HEK293 (cell line): ENCODE results near the gene SPATA6L.

Source experiments
- CTCF ChIA-PET: fragments of 350-600 bp; formaldehyde crosslinking; extraction: SDS; loops from one replicate; lab custom pipeline; 2021; ENCODE audit warnings: antibody characterized with exemption; lab: Yijun Ruan, JAX
- POLR2A ChIA-PET: fragments of 300-600 bp; formaldehyde crosslinking; extraction: SDS; loops from one replicate; lab custom pipeline; 2020; ENCODE audit warnings: antibody characterized with exemption, inconsistent platforms; lab: Yijun Ruan, JAX
- H3K27ac ChIP-seq: fragments of 200-500 bp; sonication (Bioruptor generic); 2 replicates; pipeline ENCODE4 v1.5.1; 2014; ENCODE audit warnings: low read depth, low read length, control low read depth, inconsistent platforms; ENCODE audit errors: extremely low read depth
- H3K36me3 ChIP-seq, 2 experiments: fragments of 200-500 bp in 1 of 2; sonication (Bioruptor generic) in 1 of 2; 1 replicate in 1 of 2; 2 replicates in 1 of 2; pipeline ENCODE4 v1.5.1; 2014 to 2017; ENCODE audit warnings: inconsistent platforms in 2 of 2, low read length in 2 of 2; ENCODE audit not compliant: control insufficient read depth in 2 of 2, insufficient read depth in 1 of 2
- H3K4me1 ChIP-seq: fragments of 200-500 bp; sonication (Bioruptor generic); 2 replicates; pipeline ENCODE4 v1.5.1; 2014; ENCODE audit warnings: mild to moderate bottlenecking, low read length, inconsistent platforms; ENCODE audit not compliant: control insufficient read depth, insufficient read depth
- H3K4me3 ChIP-seq: 2 replicates; pipeline ENCODE4 v1.5.1; 2011; ENCODE audit warnings: low read depth, mild to moderate bottlenecking, control low read depth, low read length, moderate library complexity
- H3K9me3 ChIP-seq: fragments of 200-500 bp; sonication (Bioruptor generic); 2 replicates; pipeline ENCODE4 v1.5.1; 2014; ENCODE audit warnings: low read depth, low read length, inconsistent platforms; ENCODE audit not compliant: control insufficient read depth, insufficient read depth
- GFI1B ChIP-seq: fragments of 450-650 bp; formaldehyde crosslinking; IDR thresholded peaks from 2 replicates; pipeline ENCODE4 v1.5.1; 2016; ENCODE audit warnings: missing biosample characterization, missing genetic modification characterization
- HOXD13 ChIP-seq: sonication (generic); formaldehyde crosslinking; IDR thresholded peaks from 2 replicates; pipeline ENCODE4 v1.8.0; 2022; ENCODE audit warnings: missing genetic modification reagents, borderline replicate concordance
- KLF16 ChIP-seq: fragments of 450-650 bp; formaldehyde crosslinking; IDR thresholded peaks from 2 replicates; pipeline ENCODE4 v1.5.1; 2017; ENCODE audit warnings: missing biosample characterization, missing genetic modification characterization
- OVOL3 ChIP-seq: fragments of 450-650 bp; formaldehyde crosslinking; IDR thresholded peaks from 2 replicates; pipeline ENCODE4 v1.5.1; 2016; ENCODE audit warnings: missing biosample characterization, missing genetic modification characterization
- PATZ1 ChIP-seq: fragments of 450-650 bp; formaldehyde crosslinking; IDR thresholded peaks from 2 replicates; pipeline ENCODE4 v1.5.1; 2016; ENCODE audit warnings: missing biosample characterization, missing genetic modification characterization
- REPIN1 ChIP-seq: fragments of 450-650 bp; formaldehyde crosslinking; IDR thresholded peaks from 2 replicates; pipeline ENCODE4 v1.5.1; 2017; ENCODE audit warnings: missing biosample characterization, missing genetic modification characterization, low read depth
- REST ChIP-seq: fragments of 450-650 bp; formaldehyde crosslinking; IDR thresholded peaks from 2 replicates; pipeline ENCODE4 v1.5.1; 2016; ENCODE audit warnings: missing biosample characterization, missing genetic modification characterization
- TSHZ1 ChIP-seq: fragments of 450-650 bp; formaldehyde crosslinking; IDR thresholded peaks from 2 replicates; pipeline ENCODE4 v1.5.1; 2016; ENCODE audit warnings: missing biosample characterization, missing genetic modification characterization, borderline replicate concordance
- ZIC2 ChIP-seq: fragments of 450-650 bp; formaldehyde crosslinking; IDR thresholded peaks from 2 replicates; pipeline ENCODE4 v1.5.1; 2016; ENCODE audit warnings: missing biosample characterization, missing genetic modification characterization
- ZNF114 ChIP-seq: fragments of 450-650 bp; formaldehyde crosslinking; IDR thresholded peaks from 2 replicates; pipeline ENCODE4 v1.5.0; 2017; ENCODE audit warnings: missing biosample characterization, missing genetic modification characterization
- ZNF324 ChIP-seq: fragments of 450-650 bp; formaldehyde crosslinking; IDR thresholded peaks from 2 replicates; pipeline ENCODE4 v1.5.1; 2016; ENCODE audit warnings: missing biosample characterization, missing genetic modification characterization
- ZNF366 ChIP-seq: fragments of 450-650 bp; formaldehyde crosslinking; conservative IDR thresholded peaks from 2 replicates; pipeline ENCODE4 v1.5.1; 2016; ENCODE audit warnings: missing biosample characterization, missing genetic modification characterization
- ZNF521 ChIP-seq: fragments of 450-650 bp; formaldehyde crosslinking; IDR thresholded peaks from 2 replicates; pipeline ENCODE4 v1.5.1; 2017; ENCODE audit warnings: missing biosample characterization, mild to moderate bottlenecking, missing genetic modification characterization
- ZNF610 ChIP-seq: fragments of 450-650 bp; formaldehyde crosslinking; IDR thresholded peaks from 2 replicates; pipeline ENCODE4 v1.5.1; 2016; ENCODE audit warnings: missing biosample characterization, missing genetic modification characterization, borderline replicate concordance
- ZNF623 ChIP-seq: fragments of 450-650 bp; formaldehyde crosslinking; IDR thresholded peaks from 2 replicates; pipeline ENCODE4 v1.5.1; 2016; ENCODE audit warnings: missing biosample characterization, missing genetic modification characterization
- ZNF629 ChIP-seq: fragments of 450-650 bp; formaldehyde crosslinking; IDR thresholded peaks from 2 replicates; pipeline ENCODE4 v1.5.1; 2017; ENCODE audit warnings: missing biosample characterization, missing genetic modification characterization
- ZNF664 ChIP-seq: fragments of 450-650 bp; formaldehyde crosslinking; IDR thresholded peaks from 2 replicates; pipeline ENCODE4 v1.5.1; 2016; ENCODE audit warnings: missing biosample characterization, missing genetic modification characterization
- ZNF768 ChIP-seq: fragments of 450-650 bp; formaldehyde crosslinking; IDR thresholded peaks from 2 replicates; pipeline ENCODE4 v1.5.1; 2018; ENCODE audit warnings: missing biosample characterization, mild to moderate bottlenecking, missing genetic modification characterization
- ZNF837 ChIP-seq: fragments of 450-650 bp; formaldehyde crosslinking; IDR thresholded peaks from 2 replicates; pipeline ENCODE4 v1.5.1; 2016; ENCODE audit warnings: missing biosample characterization, missing genetic modification characterization
- ZNF843 ChIP-seq: fragments of 450-650 bp; formaldehyde crosslinking; IDR thresholded peaks from 2 replicates; pipeline ENCODE4 v1.5.1; 2016; ENCODE audit warnings: missing biosample characterization, missing genetic modification characterization
- ZSCAN23 ChIP-seq: fragments of 450-650 bp; formaldehyde crosslinking; IDR thresholded peaks from 2 replicates; pipeline ENCODE4 v1.5.1; 2016; ENCODE audit warnings: missing biosample characterization, missing genetic modification characterization
- ZXDB ChIP-seq: fragments of 450-650 bp; formaldehyde crosslinking; IDR thresholded peaks from 2 replicates; pipeline ENCODE4 v1.5.1; 2016; ENCODE audit warnings: missing biosample characterization, missing genetic modification characterization

SPATA6L gene

DNA sequence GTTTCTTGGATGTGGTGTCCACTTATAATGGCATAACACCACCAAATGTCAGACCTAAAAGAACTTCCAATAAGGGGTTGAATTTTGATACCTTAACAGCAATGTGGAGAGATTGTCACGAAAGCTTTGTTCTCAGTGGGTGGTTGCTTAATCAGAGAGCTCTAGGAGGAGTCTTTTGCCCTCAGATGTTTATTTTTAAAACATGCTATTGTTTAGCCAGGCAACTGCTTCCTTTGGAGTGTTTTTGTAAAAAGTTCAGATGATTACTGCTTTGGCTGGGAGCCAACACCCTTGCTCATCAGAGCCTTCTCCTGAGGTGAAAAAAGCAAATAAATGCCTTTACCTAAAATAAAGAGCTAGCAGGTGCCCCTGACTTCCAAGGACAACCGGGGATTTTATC, 111.0 kb downstream of the SPATA6L start (continued):
- TF ChIP-seq REST (tag by site-specific recombination): no peak
- peak; percentile 42; the same call in 1 of the 2 replicates for TF ChIP-seq ZNF629 (tag by site-specific recombination)
- peak; percentile 50 for TF ChIP-seq ZXDB (tag by site-specific recombination)
- no peak for TF ChIP-seq ZSCAN23 (tag by site-specific recombination)
- peak; percentile 61; the same call in 1 of the 2 replicates for TF ChIP-seq ZNF843 (tag by site-specific recombination)
- TF ChIP-seq ZNF623 (tag by site-specific recombination): no peak

GRCh38 chr9:4553951-4554381, 112.3 kb downstream of the SPATA6L start:
- CTCF ChIA-PET: interaction anchor here (0.7 to 1.8 kb wide), 2 partner anchors 51 to 712 kb away, joined by 3 to 5 read pairs; no protein-coding TSS in a partner anchor
- no peak for TF ChIP-seq HOXD13 (CRISPR knock-in tag)
- TF ChIP-seq GFI1B (tag by site-specific recombination): 0 out of 2 replicates have a peak, but pooled peaks have one; percentile 49
- TF ChIP-seq ZNF610: no peak
- no peak for TF ChIP-seq ZNF114 (tag by site-specific recombination)
- TF ChIP-seq OVOL3 (tag by site-specific recombination): no peak
- peak; percentile 75 for TF ChIP-seq ZNF664 (tag by site-specific recombination)
- POLR2A ChIA-PET: no interaction called here
- no peaks in the 10 kb centered on the region for H3K36me3 ChIP-seq
- H3K27ac ChIP-seq: no peak overlapping the region; the same call in 1 of the 2 replicates
- H3K9me3 ChIP-seq: no peaks in the 10 kb centered on the region
- H3K4me1 ChIP-seq: peaks cover 14% of the 10 kb centered on the region
- no peak overlapping the region for H3K4me3 ChIP-seq

GRCh38 chr9:4550777-4551484, 115.3 kb downstream of the SPATA6L start:
- Histone ChIP-seq H3K4me3 (no peak overlapping the region), H3K27ac (no peak overlapping the region), H3K36me3 (no peaks in the 10 kb centered on the region), H3K9me3 (no peaks in the 10 kb centered on the region), H3K4me1 (peaks cover 16% of the 10 kb centered on the region)
- POLR2A ChIA-PET: no interaction called here
- no peak for TF ChIP-seq TSHZ1 (tag by site-specific recombination)
- TF ChIP-seq REPIN1 (tag by site-specific recombination): no peak
- no peak for TF ChIP-seq ZNF324 (tag by site-specific recombination)
- no peak for TF ChIP-seq KLF16 (tag by site-specific recombination)
- TF ChIP-seq ZNF837 (tag by site-specific recombination): no peak
- TF ChIP-seq PATZ1: no peak
- no peak for TF ChIP-seq ZNF366 (tag by site-specific recombination)
- TF ChIP-seq ZNF521: no peak
- TF ChIP-seq ZNF768 (tag by site-specific recombination): no peak
- no peak for TF ChIP-seq ZIC2 (tag by site-specific recombination)
- CTCF ChIA-PET: interaction anchor here (0.5 to 1.1 kb wide), 4 partner anchors 11 to 770 kb away, joined by 3 to 4 read pairs (median 3); no protein-coding TSS in a partner anchor
